WI38 (cell line): ENCODE measurements around the gene LRRC8E.

Experiments
- H3K4me3 ChIP-seq: 2 replicates; pipeline ENCODE4 v1.5.1; 2011; ENCODE audit warnings: low read depth, mild to moderate bottlenecking, control low read depth, low read length
- TF ChIP-seq, protein P1 (sequence below): IDR thresholded peaks from 2 replicates; pipeline ENCODE4 v1.5.1; 2012; ENCODE audit warnings: low read depth, mild to moderate bottlenecking, control low read depth, low read length

The LRRC8E gene

DNA sequence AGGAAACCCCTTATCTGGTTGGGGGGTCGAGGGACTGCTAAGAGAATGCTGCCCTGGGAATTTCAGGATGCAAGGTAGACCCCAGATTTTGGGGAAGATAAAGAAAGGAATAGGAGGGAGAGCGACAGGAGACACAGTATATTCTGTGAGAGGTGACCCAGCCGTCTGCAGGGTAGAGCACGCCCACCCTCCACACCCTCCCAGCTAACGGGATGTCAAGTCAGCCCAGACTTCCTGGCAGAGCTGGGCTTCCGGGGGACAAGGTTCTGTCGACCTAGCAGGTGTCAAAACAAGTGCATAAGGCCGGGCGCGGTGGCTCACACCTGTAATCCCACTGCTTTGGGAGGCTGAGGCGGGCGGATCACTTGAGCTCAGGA is 13.4 kb upstream of the LRRC8E start:
- H3K4me3 ChIP-seq = no peak overlapping the region
- TF ChIP-seq, protein P1, sequence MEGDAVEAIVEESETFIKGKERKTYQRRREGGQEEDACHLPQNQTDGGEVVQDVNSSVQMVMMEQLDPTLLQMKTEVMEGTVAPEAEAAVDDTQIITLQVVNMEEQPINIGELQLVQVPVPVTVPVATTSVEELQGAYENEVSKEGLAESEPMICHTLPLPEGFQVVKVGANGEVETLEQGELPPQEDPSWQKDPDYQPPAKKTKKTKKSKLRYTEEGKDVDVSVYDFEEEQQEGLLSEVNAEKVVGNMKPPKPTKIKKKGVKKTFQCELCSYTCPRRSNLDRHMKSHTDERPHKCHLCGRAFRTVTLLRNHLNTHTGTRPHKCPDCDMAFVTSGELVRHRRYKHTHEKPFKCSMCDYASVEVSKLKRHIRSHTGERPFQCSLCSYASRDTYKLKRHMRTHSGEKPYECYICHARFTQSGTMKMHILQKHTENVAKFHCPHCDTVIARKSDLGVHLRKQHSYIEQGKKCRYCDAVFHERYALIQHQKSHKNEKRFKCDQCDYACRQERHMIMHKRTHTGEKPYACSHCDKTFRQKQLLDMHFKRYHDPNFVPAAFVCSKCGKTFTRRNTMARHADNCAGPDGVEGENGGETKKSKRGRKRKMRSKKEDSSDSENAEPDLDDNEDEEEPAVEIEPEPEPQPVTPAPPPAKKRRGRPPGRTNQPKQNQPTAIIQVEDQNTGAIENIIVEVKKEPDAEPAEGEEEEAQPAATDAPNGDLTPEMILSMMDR = no peak

- TF ChIP-seq, protein P1 = no peak
Observed at GRCh38 chr19:7877249-7877836, 11.0 kb upstream of the LRRC8E start.

GRCh38 chr19:7879111-7879807 is 9.1 kb upstream of the LRRC8E start:
- TF ChIP-seq, protein P1 = no peak
- no peak overlapping the region for H3K4me3 ChIP-seq

More at GRCh38 chr19:7877249-7877836, 11.0 kb upstream of the LRRC8E start:
- no peak overlapping the region for H3K4me3 ChIP-seq

- H3K4me3 ChIP-seq = no peak overlapping the region
- TF ChIP-seq, protein P1 = no peak
Observed at GRCh38 chr19:7879836-7880235, 8.5 kb upstream of the LRRC8E start.

DNA sequence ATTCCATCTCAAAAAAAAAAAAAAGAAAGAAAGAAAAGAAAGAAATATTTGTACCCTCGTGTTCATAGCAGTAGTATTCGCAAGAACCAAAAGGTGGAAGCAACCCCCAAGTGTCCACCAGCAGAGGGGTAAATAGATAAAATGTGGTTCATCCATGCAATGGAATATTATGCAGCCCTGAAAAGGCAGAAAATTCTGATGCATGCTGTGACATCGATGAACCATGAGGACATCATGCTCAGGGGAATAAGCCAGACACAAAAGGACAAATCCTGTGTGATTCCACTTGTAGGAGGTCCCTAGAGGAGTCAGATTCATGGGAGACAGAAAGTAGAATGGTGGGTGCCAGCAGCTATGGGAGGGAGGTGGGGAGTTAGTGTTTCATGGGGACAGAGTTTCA is 6.4 kb upstream of the LRRC8E start:
- H3K4me3 ChIP-seq = no peak overlapping the region

GRCh38 chr19:7883105-7883504 is 5.2 kb upstream of the LRRC8E start:
- no peak overlapping the region for H3K4me3 ChIP-seq
- TF ChIP-seq, protein P1 = no peak

More for the DNA sequence above, 6.4 kb upstream of the LRRC8E start:
- TF ChIP-seq, protein P1 = no peak

DNA sequence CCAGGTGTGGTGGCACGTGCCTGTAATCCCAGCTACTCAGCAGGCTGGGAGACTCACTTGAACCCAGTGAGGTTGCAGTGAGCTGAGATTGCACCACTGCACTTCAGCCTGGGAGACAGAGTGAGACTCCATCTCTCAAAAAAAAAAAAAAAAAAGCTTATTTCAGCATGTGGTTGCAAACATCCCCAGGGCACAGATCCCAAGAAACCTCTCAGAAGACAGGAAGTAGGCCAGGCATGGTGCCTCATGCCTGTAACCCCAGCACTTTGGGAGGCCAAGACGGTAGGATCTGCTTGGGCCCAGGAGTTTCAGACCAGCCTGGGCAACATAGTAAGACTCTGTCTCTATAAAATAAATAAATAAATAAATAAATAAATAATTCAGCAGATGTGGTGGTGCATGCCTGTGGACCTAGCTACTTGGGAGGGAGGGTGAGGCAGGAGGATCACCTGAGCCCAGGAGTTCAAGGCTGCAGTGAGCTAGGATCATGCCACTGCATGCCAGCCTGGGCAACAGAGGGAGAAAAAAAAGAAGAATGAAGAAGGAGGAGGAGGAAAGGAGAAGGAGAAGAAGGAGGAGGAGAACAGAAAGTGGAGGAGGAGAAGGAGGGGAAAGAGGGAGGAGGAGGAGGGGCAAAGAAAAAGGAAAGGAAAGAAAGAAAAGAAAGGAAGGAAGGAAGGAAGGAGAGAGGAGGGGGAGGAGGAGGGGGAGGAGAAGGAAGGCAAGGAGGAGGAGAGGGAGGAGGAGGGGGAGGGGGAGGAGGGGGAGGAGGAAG is 4.3 kb upstream of the LRRC8E start:
- TF ChIP-seq, protein P1 = no peak

More for the DNA sequence above, 4.3 kb upstream of the LRRC8E start:
- no peak overlapping the region for H3K4me3 ChIP-seq
